ENCODE data around the gene CSDE1. TPM values are rescaled to one million over a fixed set of nuclear protein-coding genes. Genes with fewer than 3 reads are reported as not detected.

CSDE1 gene
- polyA plus RNA-seq, 1 donor = 506 TPM

- DNase-seq = no peak
These were observed 90.8 kb downstream of the CSDE1 start for GRCh38 chr1:114666954-114667353.

Other genes with a start within 250 kb of the CSDE1 start
- 74.4 TPM for gene TRIM33, start 246.8 kb downstream of the CSDE1 start, polyA plus RNA-seq (ENCODE audit: insufficient read length)
- 64.0 TPM for gene BCAS2, start 176.4 kb downstream of the CSDE1 start, polyA plus RNA-seq (ENCODE audit: insufficient read length)
- gene DENND2C, start 87.9 kb downstream of the CSDE1 start, polyA plus RNA-seq (ENCODE audit: insufficient read length) = 5.4 TPM
- gene AMPD1, start 62.4 kb downstream of the CSDE1 start, polyA plus RNA-seq (ENCODE audit: insufficient read length) = not detected
- 74.6 TPM for gene NRAS, start 41.2 kb downstream of the CSDE1 start, polyA plus RNA-seq (ENCODE audit: insufficient read length)
- gene SIKE1, start 22.7 kb upstream of the CSDE1 start, polyA plus RNA-seq (ENCODE audit: insufficient read length) = 72.1 TPM
- gene SYCP1, start 96.9 kb upstream of the CSDE1 start, polyA plus RNA-seq (ENCODE audit: insufficient read length) = 0.90 TPM